ENCODE data around the gene RERE.

RERE gene

GRCh38 chr1:8817412-8818324, at the start of gene RERE:
Gene RERE (minus strand): TSS chr1:8817640.
- peak; percentile 89 for DNase-seq

- no peak for DNase-seq
These were observed 49.5 kb upstream of the RERE start for GRCh38 chr1:8866792-8867415.

GRCh38 chr1:8866173-8866791, 48.8 kb upstream of the RERE start:
- DNase-seq: no peak

- no peak for DNase-seq
These were observed 47.4 kb upstream of the RERE start for GRCh38 chr1:8864713-8865344.

GRCh38 chr1:8863794-8864233, 46.4 kb upstream of the RERE start:
- DNase-seq: no peak

GRCh38 chr1:8863138-8863537, 45.7 kb upstream of the RERE start:
- no peak for DNase-seq

- DNase-seq: no peak
These were observed 45.1 kb upstream of the RERE start for GRCh38 chr1:8862528-8862927.

GRCh38 chr1:8860738-8861516, 43.5 kb upstream of the RERE start:
- DNase-seq: no peak

- peak; percentile 53 for DNase-seq
These were observed 41.7 kb upstream of the RERE start for GRCh38 chr1:8858888-8859706.

GRCh38 chr1:8858112-8858668, 40.8 kb upstream of the RERE start:
- no peak for DNase-seq

- no peak for DNase-seq
These were observed 39.4 kb upstream of the RERE start for GRCh38 chr1:8856689-8857412.

- DNase-seq: no peak
These were observed 36.8 kb upstream of the RERE start for GRCh38 chr1:8854240-8854639.

- DNase-seq: no peak
These were observed 33.6 kb upstream of the RERE start for GRCh38 chr1:8851060-8851459.

- DNase-seq: peak; percentile 96
These were observed 31.4 kb upstream of the RERE start for GRCh38 chr1:8848663-8849386.

GRCh38 chr1:8847990-8848389, 30.6 kb upstream of the RERE start:
- DNase-seq: peak; percentile 84

- no peak for DNase-seq
These were observed 28.8 kb upstream of the RERE start for GRCh38 chr1:8846263-8846662.

- DNase-seq: no peak
These were observed 28.0 kb upstream of the RERE start for GRCh38 chr1:8845104-8846097.

- DNase-seq: no peak
These were observed 27.1 kb upstream of the RERE start for GRCh38 chr1:8844501-8845006.

All from DMS79 treated with DMSO at 0.1 percent for 48 hours (cell line).